GM19239 (cell line): ENCODE results near the gene ALKBH6.

Source experiments
- DNase-seq: peaks from one replicate; pipeline ENCODE4 v3.0.0; 2011; ENCODE audit warnings: low spot score; ENCODE audit not compliant: insufficient read length
- FAIRE-seq: peaks from 2 replicates; lab custom pipeline; 2011; peaks lifted over from hg19 to GRCh38; lab: Jason Lieb, UNC

Gene ALKBH6

DNA sequence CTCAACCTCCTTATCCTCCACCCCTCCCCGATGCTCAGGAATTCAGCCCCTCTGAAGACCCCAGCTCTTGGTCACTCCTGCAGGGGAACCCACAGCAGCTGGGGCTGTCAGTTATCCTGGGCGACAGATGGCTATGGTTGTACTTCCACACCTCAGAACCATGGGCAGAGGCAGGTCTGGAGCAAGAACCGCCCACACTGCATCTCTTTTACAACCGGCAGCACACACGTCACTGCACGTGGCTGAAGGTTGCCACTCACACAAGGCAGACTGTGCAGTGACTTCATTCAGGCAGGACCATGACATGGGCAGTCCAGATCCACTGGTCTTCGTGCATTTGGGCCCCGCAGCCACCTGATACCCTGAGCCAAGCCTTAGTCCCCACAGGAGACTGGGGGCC is 40.5 kb downstream of the ALKBH6 start:
- FAIRE-seq, result no peak
- DNase-seq, result no peak

GRCh38 chr19:35966771-35967170 is 47.2 kb downstream of the ALKBH6 start:
- no peak for DNase-seq
- no peak for FAIRE-seq

- DNase-seq (no peak), FAIRE-seq (no peak)
These were observed 50.5 kb downstream of the ALKBH6 start for GRCh38 chr19:35963514-35963913.

- FAIRE-seq, result no peak
- DNase-seq, result no peak
These were observed 53.5 kb downstream of the ALKBH6 start for GRCh38 chr19:35960432-35960972.

DNA sequence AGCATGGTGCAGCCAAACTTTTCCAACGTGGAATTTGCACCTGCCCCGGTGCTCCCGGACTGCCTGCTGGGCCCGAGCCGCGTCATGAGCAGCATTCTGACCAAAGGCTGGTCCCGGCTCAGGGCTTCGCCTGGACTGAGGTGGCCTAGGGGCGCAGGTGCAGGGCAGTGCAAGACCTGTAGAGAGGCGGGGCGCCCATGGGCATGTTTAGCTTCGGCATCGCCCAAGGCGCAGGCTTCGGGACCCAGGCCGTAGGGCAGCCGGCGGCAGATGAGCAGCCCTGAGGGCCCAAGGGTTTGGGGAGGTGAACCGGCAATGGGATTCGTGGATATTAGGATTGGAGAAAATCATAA is 54.1 kb downstream of the ALKBH6 start:
- no peak for FAIRE-seq
- DNase-seq, result no peak
